ENCODE measurements around the gene NDRG2. TPM values are rescaled to one million over a fixed set of nuclear protein-coding genes. Genes with fewer than 3 reads are reported as not detected.

The NDRG2 gene
- total and polyA plus RNA-seq, 10 donors: 72.4 to 335 (median 201) TPM

DNA sequence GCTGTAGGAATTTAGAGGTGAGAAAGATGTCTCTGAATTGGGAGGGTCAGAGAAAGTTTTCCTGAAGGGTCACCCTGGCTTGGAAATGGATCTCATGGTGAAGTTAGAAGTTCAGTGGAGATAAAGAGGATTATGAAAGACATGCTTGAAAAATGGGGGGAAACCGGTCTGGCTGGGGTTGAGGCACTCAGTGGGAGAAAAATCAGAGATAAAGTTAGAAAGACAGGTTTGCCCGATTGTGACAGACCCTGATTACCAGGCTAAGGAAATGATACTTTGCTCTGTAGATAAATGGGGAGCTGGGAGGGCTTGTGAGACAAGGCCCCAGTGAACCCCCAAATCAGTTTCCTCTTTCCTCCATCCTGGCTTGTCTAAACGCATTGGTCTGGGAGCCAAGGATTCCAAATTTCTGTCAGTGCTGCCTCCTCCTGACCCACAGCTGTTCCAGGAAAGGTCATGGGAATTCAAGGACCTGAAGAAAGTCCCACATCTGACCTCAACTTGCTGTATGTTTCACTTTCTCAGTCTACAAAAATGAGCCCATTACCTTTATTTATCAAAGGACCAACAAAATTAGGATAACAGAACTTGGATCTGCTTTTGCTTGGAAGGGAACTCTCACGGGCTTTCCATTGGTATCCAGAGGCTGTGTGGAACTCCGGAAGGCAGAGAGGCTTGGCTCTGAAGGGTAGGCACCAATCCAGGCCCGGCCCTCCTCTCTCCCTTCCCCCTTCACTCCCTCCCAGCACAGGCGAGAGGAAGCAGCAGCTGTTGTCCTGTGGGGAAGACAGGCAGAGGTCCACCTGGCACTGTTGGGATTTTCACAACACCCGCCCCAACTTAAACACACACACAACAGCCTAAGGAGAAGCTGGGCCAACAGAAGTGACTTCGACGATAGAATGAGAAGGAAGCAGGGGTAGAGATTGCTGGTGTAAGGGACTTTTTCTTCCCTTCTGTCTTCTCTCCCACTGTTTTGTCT is 13.9 kb upstream of the NDRG2 start:
- peak overlapping the region; percentile 14 to 77 (median 72) for H3K27ac ChIP-seq
- no peaks in the 10 kb centered on the region for H3K9me3 ChIP-seq
- no peaks in the 10 kb centered on the region for H3K36me3 ChIP-seq
- peak; percentile 78 for DNase-seq
- intact Hi-C loops (cut with DNase I; ENCODE audit: low total_unique reads): no loop called here
- TF ChIP-seq, protein P1, sequence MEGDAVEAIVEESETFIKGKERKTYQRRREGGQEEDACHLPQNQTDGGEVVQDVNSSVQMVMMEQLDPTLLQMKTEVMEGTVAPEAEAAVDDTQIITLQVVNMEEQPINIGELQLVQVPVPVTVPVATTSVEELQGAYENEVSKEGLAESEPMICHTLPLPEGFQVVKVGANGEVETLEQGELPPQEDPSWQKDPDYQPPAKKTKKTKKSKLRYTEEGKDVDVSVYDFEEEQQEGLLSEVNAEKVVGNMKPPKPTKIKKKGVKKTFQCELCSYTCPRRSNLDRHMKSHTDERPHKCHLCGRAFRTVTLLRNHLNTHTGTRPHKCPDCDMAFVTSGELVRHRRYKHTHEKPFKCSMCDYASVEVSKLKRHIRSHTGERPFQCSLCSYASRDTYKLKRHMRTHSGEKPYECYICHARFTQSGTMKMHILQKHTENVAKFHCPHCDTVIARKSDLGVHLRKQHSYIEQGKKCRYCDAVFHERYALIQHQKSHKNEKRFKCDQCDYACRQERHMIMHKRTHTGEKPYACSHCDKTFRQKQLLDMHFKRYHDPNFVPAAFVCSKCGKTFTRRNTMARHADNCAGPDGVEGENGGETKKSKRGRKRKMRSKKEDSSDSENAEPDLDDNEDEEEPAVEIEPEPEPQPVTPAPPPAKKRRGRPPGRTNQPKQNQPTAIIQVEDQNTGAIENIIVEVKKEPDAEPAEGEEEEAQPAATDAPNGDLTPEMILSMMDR (IDR thresholded peaks at IDR 0.05 in 8 of 11, conservative IDR thresholded peaks at IDR 0.05 in 3 of 11): no peak
- TF ChIP-seq POLR2A (IDR thresholded peaks at IDR 0.05): no peak
- peak in 2 of 3 donors; percentile 60 to 71 for TF ChIP-seq POLR2AphosphoS5 (IDR thresholded peaks at IDR 0.05)
- WGBS, 5 donors: 45 to 62% (median 57%) methylated on average over 10 of the region's 10 CpGs
- no peaks in the 10 kb centered on the region for H3K27me3 ChIP-seq (replicated peaks in 1 of 7)
- no peak overlapping the region for H3K4me3 ChIP-seq
- H3K4me1 ChIP-seq: peaks cover 14 to 40% (median 28%) of the 10 kb centered on the region in 6 donors

GRCh38 chr14:21037156-21037555 is 12.3 kb upstream of the NDRG2 start:
- Histone ChIP-seq H3K4me1 (peaks cover 9 to 28% (median 19%) of the 10 kb centered on the region in 6 donors), H3K4me3 (no peak overlapping the region), H3K27ac (peak overlapping the region in 3 of 8 donors; percentile 10 to 77 (median 71)), H3K36me3 (no peaks in the 10 kb centered on the region), H3K27me3 (replicated peaks in 1 of 7) (no peaks in the 10 kb centered on the region), H3K9me3 (no peaks in the 10 kb centered on the region)
- intact Hi-C loops (cut with DNase I; ENCODE audit: low total_unique reads): no loop called here
- no peak for DNase-seq
- 81 to 92% (median 86%) methylated on average over 3 of the region's 3 CpGs for WGBS, 5 donors
- TF ChIP-seq, protein P1 (IDR thresholded peaks at IDR 0.05 in 8 of 11, conservative IDR thresholded peaks at IDR 0.05 in 3 of 11): no peak
- TF ChIP-seq POLR2AphosphoS5 (IDR thresholded peaks at IDR 0.05): no peak
- no peak for TF ChIP-seq POLR2A (IDR thresholded peaks at IDR 0.05)

DNA sequence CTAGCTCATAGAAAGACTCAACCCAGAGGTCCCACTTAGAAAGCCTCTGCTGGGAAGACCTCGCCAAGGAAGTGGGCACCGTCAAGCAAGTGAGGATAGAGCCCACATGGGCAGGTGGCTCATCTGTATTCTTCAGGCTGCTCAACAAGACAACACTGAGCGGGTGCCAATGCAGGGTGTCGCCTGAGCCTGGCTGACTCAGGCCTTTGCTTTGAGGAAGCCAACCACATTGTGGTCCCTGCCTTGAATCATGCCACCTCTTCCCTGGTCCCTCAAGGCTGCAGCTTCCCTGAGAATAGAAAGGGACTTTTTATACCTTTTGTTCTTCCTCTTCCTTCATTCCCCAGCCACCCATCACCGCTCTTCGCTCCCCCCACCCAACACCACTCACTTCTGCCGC is 11.9 kb upstream of the NDRG2 start:
- intact Hi-C loops (cut with DNase I; ENCODE audit: low total_unique reads): no loop called here
- Histone ChIP-seq H3K27ac (peak overlapping the region in 1 of 8 donors; percentile 71), H3K36me3 (no peaks in the 10 kb centered on the region), H3K9me3 (no peaks in the 10 kb centered on the region), H3K4me3 (no peak overlapping the region), H3K4me1 (peaks cover 9 to 28% (median 19%) of the 10 kb centered on the region in 6 donors), H3K27me3 (replicated peaks in 1 of 7) (no peaks in the 10 kb centered on the region)
- WGBS, 5 donors: 84 to 96% (median 89%) methylated on average over 7 of the region's 7 CpGs
- TF ChIP-seq, protein P1 (IDR thresholded peaks at IDR 0.05 in 8 of 11, conservative IDR thresholded peaks at IDR 0.05 in 3 of 11): no peak
- TF ChIP-seq POLR2A (IDR thresholded peaks at IDR 0.05) (no peak), POLR2AphosphoS5 (IDR thresholded peaks at IDR 0.05) (no peak)
- DNase-seq: no peak

DNA sequence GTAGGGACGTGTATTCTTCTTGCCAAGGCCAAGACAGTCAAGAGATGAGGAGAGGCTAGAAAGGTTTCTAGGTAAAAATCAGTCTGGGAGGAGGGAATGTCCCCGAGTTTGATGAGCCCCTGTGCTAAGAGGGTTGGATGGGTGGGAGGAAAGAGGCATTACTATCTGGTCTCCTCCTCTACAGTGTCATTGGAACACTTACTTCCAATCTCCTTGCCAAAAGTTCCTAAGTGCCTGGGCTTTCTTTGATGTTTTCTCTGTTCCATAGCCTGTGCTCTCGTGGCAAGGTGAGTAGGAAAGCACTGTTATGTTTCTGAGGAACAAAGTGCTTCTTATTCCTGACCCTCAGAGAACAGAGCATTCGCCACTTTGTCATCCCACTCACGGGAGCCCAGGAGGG is 9.8 kb upstream of the NDRG2 start, which contains the start of gene RNASE13:
Gene RNASE13 (minus strand): TSS at position 101 of the 400 bp plus-strand sequence. CDS start 519 bp downstream, outside the sequence.
- Histone ChIP-seq H3K36me3 (no peaks in the 10 kb centered on the region), H3K4me3 (no peak within 1 kb of the TSS), H3K9me3 (no peaks in the 10 kb centered on the region), H3K27ac (no peak within 1 kb of the TSS), H3K4me1 (peaks cover 6 to 21% (median 15%) of the 10 kb centered on the region in 6 donors), H3K27me3 (replicated peaks in 1 of 7) (no peaks in the 10 kb centered on the region)
- no peak for DNase-seq
- intact Hi-C loops (cut with DNase I; ENCODE audit: low total_unique reads): no loop called here
- TF ChIP-seq, protein P1 (IDR thresholded peaks at IDR 0.05 in 8 of 11, conservative IDR thresholded peaks at IDR 0.05 in 3 of 11): no peak
- no peak for TF ChIP-seq POLR2AphosphoS5 (IDR thresholded peaks at IDR 0.05)
- TF ChIP-seq POLR2A (IDR thresholded peaks at IDR 0.05): no peak
- 72 to 85% (median 77%) methylated on average over 5 of the region's 5 CpGs for WGBS, 5 donors

Data from spleen (tissue), 11 donors.